ENCODE results near the gene RHOD. TPM values are rescaled to one million over a fixed set of nuclear protein-coding genes. Genes with fewer than 3 reads are reported as not detected.

RHOD gene
- total and polyA plus RNA-seq, 9 of the 15 experiments (the other 6 are each of a cell fraction or from before 2014, with no cell fraction given), result not detected

DNA sequence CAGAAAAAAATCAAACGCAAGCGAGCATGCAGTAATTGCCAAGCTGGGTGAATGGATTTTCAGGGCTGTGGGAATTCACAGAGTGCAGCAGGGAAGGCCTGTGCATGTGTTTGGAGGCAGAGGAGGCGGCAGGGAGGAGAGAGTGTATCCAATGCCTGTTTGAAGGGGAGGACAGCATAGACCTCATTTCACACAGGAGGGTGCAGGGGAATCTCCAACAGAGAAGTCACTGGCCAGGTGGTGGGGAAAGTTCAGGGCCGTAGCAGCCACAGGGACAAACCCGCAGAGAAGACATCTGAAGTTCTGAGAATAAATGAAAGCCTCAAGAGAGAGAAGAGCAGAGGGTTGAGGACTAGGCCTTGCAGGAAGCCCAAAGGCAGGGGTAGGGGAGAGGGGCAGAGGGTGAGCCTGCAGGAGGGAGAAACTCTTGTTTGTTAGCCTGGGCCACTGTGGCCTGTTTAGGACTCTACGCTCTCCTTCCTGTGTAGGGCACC lies 43.2 kb downstream of the RHOD start:
- no peak for ATAC-seq
- no peaks in the 10 kb centered on the region for H3K9me1 ChIP-seq (ENCODE audit: control insufficient read depth, insufficient read depth, low read length)
- in situ Hi-C loops (cut with MboI), result no loop called here
- BruUV-seq (replicated peaks), result no TSS peak
- no peak overlapping the region for H3K4me3 ChIP-seq
- no peaks in the 10 kb centered on the region for H3K36me3 ChIP-seq (ENCODE audit: control insufficient read depth, insufficient read depth, low read length)
- no peak for DNase-seq (ENCODE audit: extremely low read depth in 1 of 4, low spot score in 3 of 4)
- H3K27me3 ChIP-seq (ENCODE audit: control insufficient read depth in 2 of 2, insufficient read depth in 2 of 2, low read length in 2 of 2), result no peaks in the 10 kb centered on the region
- no peaks in the 10 kb centered on the region for H4K20me1 ChIP-seq (replicated peaks; ENCODE audit: control insufficient read depth, insufficient read depth, low read length)
- no peak overlapping the region for H3K4me2 ChIP-seq (ENCODE audit: insufficient read depth, low read length)
- TF ChIP-seq CEBPZ (IDR thresholded peaks at IDR 0.05; ENCODE audit: borderline replicate concordance, low read depth, low read length), result no peak
- no peak for TF ChIP-seq USF2 (CRISPR knock-in tag; IDR thresholded peaks at IDR 0.05)
- TF ChIP-seq TCF7 (IDR thresholded peaks at IDR 0.05; ENCODE audit: borderline replicate concordance), result no peak
- TF ChIP-seq ZNF347 (CRISPR knock-in tag; IDR thresholded peaks at IDR 0.05; ENCODE audit: low read depth), result no peak
- no peak for TF ChIP-seq NCOA6 (IDR thresholded peaks at IDR 0.05)
- no peak for TF ChIP-seq ZNF584 (CRISPR knock-in tag; IDR thresholded peaks at IDR 0.05; ENCODE audit: low read depth)
- no peak for TF ChIP-seq OTX1 (CRISPR knock-in tag; IDR thresholded peaks at IDR 0.05)
- TF ChIP-seq TRIM28 (IDR thresholded peaks at IDR 0.05), result no peak
- TF ChIP-seq ZNF143 (CRISPR knock-in tag; IDR thresholded peaks at IDR 0.05), result no peak
- no peak for TF ChIP-seq HINFP (tag; conservative IDR thresholded peaks at IDR 0.05; ENCODE audit: low read depth)
- no peak for TF ChIP-seq CBFA2T3 (IDR thresholded peaks at IDR 0.05)
- TF ChIP-seq KLF1 (tag; IDR thresholded peaks at IDR 0.05), result no peak
- TF ChIP-seq MBD1 (CRISPR knock-in tag; IDR thresholded peaks at IDR 0.05), result no peak
- H3K9ac ChIP-seq (ENCODE audit: insufficient read depth in 1 of 2, low read depth in 2 of 2, low read length in 2 of 2), result no peak overlapping the region
- intact Hi-C loops (cut with micrococcal nuclease), result no loop called here
- 80% methylated on average over 6 of the region's 6 CpGs for WGBS (ENCODE audit: insufficient coverage, low coverage, missing lambda C conversion rate)
- H3K79me2 ChIP-seq (ENCODE audit: control insufficient read depth, insufficient read depth, low read length), result no peaks in the 10 kb centered on the region
- ChIA-PET CTCF (ENCODE audit: low intra/inter-chr PET ratio) (no interaction called here), POLR2A (interaction anchor here (1.0 kb wide), 1 partner anchor 13 kb away, joined by 4 read pairs; no protein-coding TSS in a partner anchor)
- FAIRE-seq, result no peak
- H2AFZ ChIP-seq (ENCODE audit: low read depth, low read length), result no peak overlapping the region
- peaks cover 6 to 17% of the 10 kb centered on the region in 2 experiments; a peak in 3 of 5 replicates for H3K4me1 ChIP-seq (replicated peaks in 1 of 2; ENCODE audit: control insufficient read depth in 2 of 2, insufficient read depth in 2 of 2, low read length in 2 of 2)
- H3K9me3 ChIP-seq (replicated peaks; ENCODE audit: control insufficient read depth, insufficient read depth, low read depth, low read length), result no peaks in the 10 kb centered on the region
- no peak overlapping the region for H3K27ac ChIP-seq (ENCODE audit: extremely low read depth, low read depth, low read length)

Data from K562 (cell line).